Raji (cell line): Measurements from ENCODE around the gene SLC7A5.

Experiments used
- POLR2A ChIP-seq: IDR thresholded peaks from 2 replicates; pipeline ENCODE4 v1.6.1; 2011; ENCODE audit warnings: low read depth, low read length, control low read depth; ENCODE audit not compliant: insufficient read depth

The SLC7A5 gene

DNA sequence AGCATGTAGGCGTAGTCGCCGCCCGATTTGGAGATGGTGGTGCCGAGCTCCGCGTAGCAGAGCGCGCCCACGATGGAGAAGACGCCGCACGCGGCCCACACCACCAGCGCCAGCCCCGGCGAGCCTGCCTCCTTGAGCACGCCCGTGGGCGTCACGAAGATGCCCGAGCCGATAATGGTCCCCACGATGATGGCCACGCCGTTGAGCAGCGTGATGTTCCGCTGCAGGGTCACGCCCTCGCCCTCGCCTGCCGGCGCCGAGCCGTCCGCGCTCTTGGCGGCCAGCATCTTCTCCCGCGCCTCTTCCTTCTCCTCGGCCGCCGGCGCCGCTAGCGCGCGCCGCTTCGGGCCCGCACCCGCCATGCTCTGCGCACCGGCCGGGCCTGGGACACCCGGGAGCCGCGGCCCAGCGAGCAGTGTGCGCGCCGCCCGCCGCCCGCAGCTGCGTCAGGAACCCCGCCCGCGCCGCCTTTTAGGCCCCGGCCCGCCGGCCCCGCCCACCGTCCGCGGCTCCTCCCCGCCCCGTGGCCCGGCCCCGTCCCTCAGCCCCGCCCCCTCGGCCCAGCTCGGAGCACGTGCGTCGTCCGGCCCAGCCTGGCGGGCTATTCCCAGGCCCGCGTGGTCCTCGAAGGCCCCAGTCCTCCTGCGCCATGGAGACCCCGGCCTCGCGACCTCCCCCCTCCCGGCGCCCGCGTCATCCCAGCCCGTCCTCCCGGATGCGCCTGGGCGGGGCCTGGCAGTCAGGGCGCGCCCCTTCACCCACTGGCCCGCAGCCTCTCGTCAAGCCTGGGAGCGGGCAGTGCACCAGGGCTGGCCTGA lies at the start of gene SLC7A5:
Gene SLC7A5, minus strand, starts transcription at position 447 of the 818 bp plus-strand sequence. Its CDS starts 85 bp downstream, at position 362.
- peak; percentile 87 for TF ChIP-seq POLR2A

DNA sequence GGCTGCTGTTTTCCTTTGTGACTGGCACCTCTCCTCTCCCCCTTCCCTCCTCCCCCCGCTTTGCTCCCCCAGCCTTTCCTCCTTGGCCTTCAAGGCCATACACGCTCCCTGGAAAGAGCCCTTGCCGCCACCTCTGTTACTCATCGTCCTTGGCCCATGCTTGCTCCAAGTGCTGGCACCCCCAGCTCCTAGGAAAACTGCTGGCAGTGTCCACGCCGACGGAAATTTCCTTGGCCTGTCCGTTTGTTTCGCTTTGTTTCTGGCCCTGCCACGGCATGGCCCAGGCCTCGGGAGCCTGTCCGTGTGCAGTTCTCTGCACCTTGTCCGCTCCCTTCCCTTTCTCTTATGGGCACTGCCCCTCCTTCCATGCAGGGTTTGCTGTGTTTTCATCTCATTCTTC lies 49.0 kb upstream of the SLC7A5 start:
- no peak for TF ChIP-seq POLR2A

DNA sequence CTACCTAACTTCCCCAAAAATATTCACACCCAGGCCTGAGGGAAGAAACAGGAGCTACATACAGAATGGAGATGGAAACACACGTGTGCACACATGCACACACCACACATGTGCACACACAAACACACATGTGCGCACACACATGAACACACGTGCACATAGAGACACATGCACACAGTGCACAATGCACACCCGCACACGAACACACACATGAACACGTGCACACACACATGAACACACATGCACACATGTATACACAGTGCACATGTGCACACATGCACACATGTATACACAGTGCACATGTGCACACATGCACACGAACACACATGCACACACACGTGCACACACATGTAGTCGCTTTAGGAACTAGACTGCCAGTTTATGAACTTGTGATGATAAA lies 48.2 kb upstream of the SLC7A5 start:
- TF ChIP-seq POLR2A, result no peak

DNA sequence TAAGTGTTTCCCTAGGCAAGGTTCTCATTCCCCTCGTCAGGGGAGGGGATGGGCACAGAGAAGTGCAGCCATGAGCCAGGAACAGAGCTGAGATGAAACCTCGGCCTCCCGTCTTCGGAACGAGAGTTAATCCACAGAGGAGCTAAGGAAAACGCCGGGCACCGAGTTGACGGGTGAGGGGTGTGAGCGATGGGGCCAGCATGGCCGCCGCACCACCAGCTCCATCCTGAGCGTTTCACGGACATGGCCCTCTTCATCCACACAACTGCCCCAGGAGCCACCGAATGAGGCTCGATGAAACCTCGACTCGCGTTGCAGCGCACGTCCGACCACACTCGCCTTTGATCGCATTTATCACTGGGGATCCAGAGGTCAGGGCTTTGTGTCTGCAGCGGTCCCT lies 45.5 kb upstream of the SLC7A5 start:
- TF ChIP-seq POLR2A, result no peak

GRCh38 chr16:87897521-87898505 lies 28.5 kb upstream of the SLC7A5 start:
- TF ChIP-seq POLR2A, result no peak

- TF ChIP-seq POLR2A, result no peak
These were observed 26.4 kb upstream of the SLC7A5 start for GRCh38 chr16:87895641-87896141.

DNA sequence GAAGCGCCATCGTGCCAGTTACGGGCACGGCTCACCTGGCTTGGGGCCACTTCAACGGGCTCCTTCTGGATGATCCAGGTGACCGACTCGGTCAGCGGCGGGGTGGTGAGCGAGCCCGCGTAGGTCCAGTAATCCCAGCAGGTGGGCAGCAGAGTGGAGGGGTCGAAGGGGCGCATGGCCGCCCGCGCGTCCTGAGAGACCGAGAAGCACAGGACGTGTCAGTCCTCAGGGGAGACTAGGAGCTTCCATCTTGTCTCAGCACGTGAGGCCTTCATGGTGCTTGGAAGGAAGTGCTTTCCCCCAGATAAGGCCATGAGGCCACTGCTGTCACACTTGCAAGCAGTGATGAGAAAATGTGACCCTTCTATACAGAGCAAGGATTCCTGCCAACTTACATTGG lies 22.5 kb upstream of the SLC7A5 start:
- no peak for TF ChIP-seq POLR2A

DNA sequence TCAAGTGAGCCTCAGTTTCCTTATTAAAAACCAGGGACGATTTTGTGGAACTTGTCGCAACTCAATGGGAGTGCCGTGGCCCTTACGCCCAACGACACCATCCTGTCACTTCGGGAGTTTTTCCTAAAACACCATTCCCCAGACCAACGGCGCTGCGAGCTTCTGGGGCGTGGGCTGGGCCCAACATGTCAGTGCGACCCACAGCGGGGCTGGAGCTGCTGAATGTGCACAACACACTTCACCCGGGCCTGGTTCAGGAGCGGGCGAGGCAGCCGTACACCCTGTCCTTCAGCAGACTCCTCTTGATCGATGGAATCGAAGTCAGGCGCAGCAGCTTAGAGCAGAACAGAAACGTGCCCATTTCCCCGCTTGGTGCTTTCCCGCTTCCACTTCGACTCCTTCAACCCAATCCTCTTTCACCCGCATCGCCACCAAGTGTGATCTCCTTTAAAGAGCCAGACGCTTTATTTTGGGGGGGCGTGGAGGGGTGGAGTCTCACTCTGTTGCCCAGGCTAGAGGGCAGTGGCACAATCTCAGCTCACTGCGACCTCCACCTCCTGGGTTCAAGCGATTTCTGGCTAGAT lies 13.2 kb upstream of the SLC7A5 start:
- TF ChIP-seq POLR2A, result no peak

GRCh38 chr16:87881324-87882200 lies 12.3 kb upstream of the SLC7A5 start:
- TF ChIP-seq POLR2A, result no peak

DNA sequence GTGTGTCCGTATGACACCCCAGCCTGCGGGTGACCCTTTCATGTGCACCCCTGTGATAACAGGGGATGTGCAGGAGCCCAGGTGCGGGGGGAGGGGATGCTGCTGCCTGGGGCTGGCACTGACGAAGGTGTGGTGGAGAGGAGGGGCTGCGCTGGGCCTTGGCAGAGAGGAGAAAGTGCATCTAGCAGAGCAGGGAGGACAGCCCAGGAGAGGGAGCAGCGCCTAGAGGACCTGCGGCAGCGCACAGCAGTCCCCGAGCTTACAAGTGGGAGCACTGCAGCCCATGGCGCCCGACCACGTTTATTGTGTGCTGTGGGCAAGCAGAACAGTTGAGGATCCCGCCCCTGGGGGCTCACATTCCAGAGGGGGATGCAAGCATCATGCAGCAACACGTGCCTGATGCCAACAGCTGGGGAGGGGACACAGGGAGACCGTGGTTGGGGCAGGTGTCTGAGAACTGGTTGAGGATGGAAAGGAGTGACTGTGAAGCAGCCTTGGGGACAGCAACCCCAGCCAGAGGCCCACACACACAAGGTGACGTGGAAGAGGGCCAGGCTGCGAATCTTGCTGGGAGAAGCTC lies 10.9 kb upstream of the SLC7A5 start:
- TF ChIP-seq POLR2A, result no peak

DNA sequence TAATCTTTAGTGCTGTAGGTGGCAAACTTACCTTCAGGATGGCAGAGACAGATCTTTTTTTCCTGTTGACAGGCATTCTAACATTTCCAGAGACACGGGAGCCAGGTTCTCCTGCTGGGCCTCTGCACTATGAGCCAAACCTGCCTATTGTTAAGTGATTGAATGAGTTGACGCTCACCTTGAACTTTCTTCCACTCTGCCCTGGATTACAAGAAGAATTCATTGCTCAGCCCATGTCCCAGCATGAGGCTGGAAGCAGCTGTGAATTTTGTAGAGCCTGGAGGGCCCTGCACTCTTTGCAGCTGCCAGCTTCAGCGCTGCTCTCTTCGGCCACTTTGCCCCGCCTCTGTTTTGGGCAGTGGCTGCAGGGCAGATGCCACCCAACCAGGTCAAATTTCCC lies 9.4 kb upstream of the SLC7A5 start:
- TF ChIP-seq POLR2A, result no peak

DNA sequence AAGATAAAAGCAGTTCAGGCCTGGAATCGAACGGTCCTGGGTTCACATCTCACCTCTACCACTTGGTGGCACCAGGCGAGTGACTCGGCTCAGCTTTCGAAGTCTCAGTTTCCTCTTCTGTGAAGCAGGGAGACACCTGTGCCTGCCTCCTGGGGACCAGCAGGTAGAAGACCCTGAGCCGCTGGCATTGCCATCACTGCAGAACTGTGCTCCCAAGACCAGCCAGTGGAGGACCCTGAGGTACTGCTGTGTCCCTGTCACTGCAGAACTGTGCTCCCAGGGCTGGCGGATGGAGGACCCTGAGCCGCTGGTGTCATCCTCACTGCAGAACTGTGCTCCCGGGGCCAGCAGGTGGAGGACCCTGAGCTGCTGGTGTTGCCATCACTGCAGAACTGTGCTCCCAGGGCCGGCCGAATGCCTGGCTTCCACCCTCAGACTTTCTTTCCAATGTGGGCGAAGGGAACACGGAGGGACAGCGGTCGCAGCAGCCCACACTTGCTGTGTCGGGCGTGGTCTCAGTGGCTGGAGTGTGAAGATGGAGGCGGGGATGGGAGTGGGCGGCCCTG lies 8.7 kb upstream of the SLC7A5 start:
- TF ChIP-seq POLR2A, result no peak

DNA sequence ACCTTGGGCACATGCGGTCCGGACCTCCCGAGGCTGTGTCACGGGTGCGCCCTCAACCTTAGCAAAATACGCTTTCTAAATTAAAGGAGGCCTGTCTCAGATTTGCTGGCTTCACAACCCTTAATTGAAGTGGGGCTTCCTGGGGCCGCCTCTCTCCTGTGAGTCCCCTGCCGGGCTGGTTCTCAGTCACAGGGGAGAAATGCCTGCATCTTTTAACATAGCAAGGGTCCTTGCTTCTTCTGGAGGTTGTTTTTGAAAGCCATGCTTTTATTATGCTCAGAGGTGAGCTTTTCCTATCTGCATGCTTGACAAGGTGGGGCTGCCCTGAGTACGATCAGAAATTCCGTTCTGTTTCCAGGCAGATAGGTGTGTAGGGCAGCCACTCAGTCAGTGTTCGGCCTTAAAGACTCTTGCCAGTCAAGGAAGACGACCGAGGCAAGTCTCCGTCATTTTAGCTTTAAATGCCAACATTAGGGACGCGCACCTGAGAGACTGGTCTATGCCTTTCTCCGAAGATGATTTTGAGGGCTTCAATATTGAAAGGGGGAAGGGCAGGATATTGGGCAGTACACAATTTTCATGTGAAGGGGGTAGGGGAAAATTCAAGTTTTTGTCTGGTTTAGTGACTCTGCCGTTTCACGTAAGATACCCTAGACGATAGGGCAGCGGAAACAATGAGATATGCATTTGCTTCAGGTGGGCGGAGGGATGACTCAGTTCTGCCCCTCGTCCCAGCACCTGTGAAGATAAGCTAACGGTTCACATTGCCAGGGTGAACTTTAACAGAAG lies 5.5 kb upstream of the SLC7A5 start:
- no peak for TF ChIP-seq POLR2A
